Hepatocyte (in vitro differentiated cells): ENCODE data around the gene ZBTB8A. TPM values are rescaled to one million over a fixed set of nuclear protein-coding genes. Genes with fewer than 3 reads are reported as not detected.

Experiments
- DNase-seq: peaks from one replicate; pipeline ENCODE4 v3.0.0-alpha.2; 2016; ENCODE audit warnings: low spot score
- H2AFZ ChIP-seq: fragments of 200-600 bp; sonication (generic); 2 replicates; pipeline ENCODE4 v1.6.0; 2016; ENCODE audit warnings: antibody characterized with exemption, mild to moderate bottlenecking
- H3K27ac ChIP-seq: fragments of 200-600 bp; sonication (generic); 2 replicates; pipeline ENCODE4 v1.5.1; 2016; ENCODE audit warnings: mild to moderate bottlenecking
- H3K27me3 ChIP-seq: fragments of 200-600 bp; sonication (generic); 2 replicates; pipeline ENCODE4 v1.6.1; 2016
- H3K36me3 ChIP-seq: fragments of 200-600 bp; sonication (generic); replicated peaks from 2 replicates; pipeline ENCODE4 v1.5.1; 2016; ENCODE audit warnings: low read depth; ENCODE audit not compliant: insufficient read depth
- H3K4me1 ChIP-seq: fragments of 200-600 bp; sonication (generic); 2 replicates; pipeline ENCODE4 v1.5.1; 2016; ENCODE audit warnings: mild to moderate bottlenecking, moderate library complexity; ENCODE audit not compliant: insufficient read depth
- H3K4me2 ChIP-seq: fragments of 200-600 bp; sonication (generic); 2 replicates; pipeline ENCODE4 v1.6.0; 2016
- H3K4me3 ChIP-seq: fragments of 200-600 bp; sonication (generic); 2 replicates; pipeline ENCODE4 v1.5.1; 2016; ENCODE audit warnings: mild to moderate bottlenecking
- H3K79me2 ChIP-seq: fragments of 200-600 bp; sonication (generic); 2 replicates; pipeline ENCODE4 v1.6.0; 2017; ENCODE audit warnings: mild to moderate bottlenecking
- H3K9me2 ChIP-seq: fragments of 200-600 bp; sonication (generic); replicated peaks from 2 replicates; pipeline ENCODE4 v1.6.0; 2017; ENCODE audit warnings: mild to moderate bottlenecking; ENCODE audit not compliant: insufficient read depth
- H3K9me3 ChIP-seq: fragments of 200-600 bp; sonication (generic); 2 replicates; pipeline ENCODE4 v1.5.1; 2016; ENCODE audit warnings: low read depth, mild to moderate bottlenecking
- H4K20me1 ChIP-seq: fragments of 200-600 bp; sonication (generic); 2 replicates; pipeline ENCODE4 v1.6.0; 2016; ENCODE audit warnings: mild to moderate bottlenecking; ENCODE audit not compliant: insufficient read depth, poor library complexity, severe bottlenecking
- CTCF ChIP-seq: fragments of 200-600 bp; sonication (generic); IDR thresholded peaks from 2 replicates; pipeline ENCODE4 v1.5.1; 2016; ENCODE audit warnings: antibody characterized with exemption, mild to moderate bottlenecking; ENCODE audit not compliant: poor library complexity
- EZH2 ChIP-seq: fragments of 200-600 bp; sonication (generic); IDR thresholded peaks from 2 replicates; pipeline ENCODE4 v1.6.1; 2016; ENCODE audit warnings: antibody characterized with exemption, mild to moderate bottlenecking, borderline replicate concordance
- EZH2phosphoT487 ChIP-seq: fragments of 200-600 bp; sonication (generic); IDR thresholded peaks from one replicate; pipeline ENCODE4 v1.6.1; 2018; ENCODE audit warnings: antibody characterized with exemption, mild to moderate bottlenecking, low read depth, moderate library complexity; ENCODE audit not compliant: unreplicated experiment, severe bottlenecking
- WGBS: methylation state at CpG from one replicate; pipeline ENCODE4 v1.1.6; 2016; ENCODE audit warnings: low lambda C conversion rate; ENCODE audit errors: missing lambda C conversion rate; 5-methylcytosine and 5-hydroxymethylcytosine counted together
- polyA plus RNA-seq: library from polyadenylated mRNA; unstranded; fragments of >200 nt; fragmentation: Nextera tagmentation; extraction: Ambion mirVana; gene quantifications from 2 replicates; pipeline ENCODE4 v1.2.1, GENCODE V29; 2016
- total RNA-seq: library from RNA; depleted of rRNA; stranded (reverse); fragments of >200 nt; gene quantifications from 2 replicates; pipeline ENCODE4 v1.2.3, GENCODE V29; 2014

The ZBTB8A gene
- total and polyA plus RNA-seq, 2 experiments from 2014 or later: 3.7 to 5.7 TPM

GRCh38 chr1:32518976-32519375 lies 20.3 kb upstream of the ZBTB8A start:
- no peak overlapping the region for H3K27ac ChIP-seq
- no peak for TF ChIP-seq EZH2
- no peak for TF ChIP-seq CTCF
- TF ChIP-seq EZH2phosphoT487: no peak
- WGBS: 90% methylated on average over 4 of the region's 4 CpGs
- H3K4me3 ChIP-seq: no peak overlapping the region
- DNase-seq: no peak
- no peaks in the 10 kb centered on the region for H3K9me3 ChIP-seq
- no peaks in the 10 kb centered on the region for H3K27me3 ChIP-seq
- H3K36me3 ChIP-seq: no peaks in the 10 kb centered on the region
- H3K79me2 ChIP-seq: no peaks in the 10 kb centered on the region
- H3K4me2 ChIP-seq: no peak overlapping the region
- H3K9me2 ChIP-seq: no peaks in the 10 kb centered on the region
- H4K20me1 ChIP-seq: no peaks in the 10 kb centered on the region
- H3K4me1 ChIP-seq: no peaks in the 10 kb centered on the region
- H2AFZ ChIP-seq: no peak overlapping the region

DNA sequence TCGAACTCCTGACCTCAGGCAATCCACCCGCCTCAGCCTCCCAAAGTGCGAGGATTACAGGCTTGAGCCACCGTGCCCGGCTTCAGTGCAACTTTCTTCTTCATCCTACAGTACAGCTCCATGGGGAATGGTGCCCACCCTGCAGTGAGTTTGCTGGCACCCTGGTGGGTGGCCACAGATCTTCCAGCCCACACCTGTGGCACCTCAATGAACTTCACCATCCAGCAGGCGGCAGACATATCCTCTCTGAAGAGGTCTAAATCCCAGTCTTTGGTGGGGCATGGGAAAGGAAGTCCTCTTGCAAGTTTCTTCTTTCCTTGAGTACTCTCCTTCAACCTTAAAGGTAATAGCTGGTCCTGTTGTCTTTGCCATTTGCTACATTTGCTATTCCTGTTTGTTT lies 18.1 kb upstream of the ZBTB8A start:
- Histone ChIP-seq H2AFZ (no peak overlapping the region), H3K79me2 (no peaks in the 10 kb centered on the region), H3K4me3 (no peak overlapping the region), H3K4me1 (no peaks in the 10 kb centered on the region), H3K9me3 (no peaks in the 10 kb centered on the region), H3K9me2 (no peaks in the 10 kb centered on the region), H3K4me2 (peak overlapping the region; percentile 76), H3K27me3 (no peaks in the 10 kb centered on the region), H3K27ac (no peak overlapping the region), H4K20me1 (no peaks in the 10 kb centered on the region), H3K36me3 (no peaks in the 10 kb centered on the region)
- 83% methylated on average over 6 of the region's 6 CpGs for WGBS
- no peak for DNase-seq
- TF ChIP-seq EZH2 (no peak), CTCF (no peak), EZH2phosphoT487 (no peak)

DNA sequence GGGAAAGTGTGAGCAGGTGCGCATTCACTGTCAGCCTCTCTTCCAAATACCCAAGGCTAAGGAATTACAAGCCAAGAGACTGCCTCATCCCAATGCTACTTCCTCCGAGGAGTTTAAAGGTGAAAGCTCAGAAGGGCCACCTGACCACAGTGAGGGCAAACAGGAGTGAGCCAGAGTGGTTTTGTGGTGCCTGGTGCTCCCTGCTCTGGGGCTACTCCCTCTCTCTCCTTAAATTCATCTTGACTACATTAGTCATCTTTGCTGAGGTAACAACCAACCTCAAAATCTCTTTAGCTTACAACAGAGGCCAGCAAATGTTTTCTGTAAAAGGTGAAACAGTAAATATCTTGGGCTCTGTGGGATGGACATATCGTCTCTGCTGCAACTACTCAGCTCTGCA lies 14.2 kb upstream of the ZBTB8A start:
- H3K4me2 ChIP-seq: no peak overlapping the region
- H3K9me2 ChIP-seq: no peaks in the 10 kb centered on the region
- H3K36me3 ChIP-seq: no peaks in the 10 kb centered on the region
- H3K27me3 ChIP-seq: no peaks in the 10 kb centered on the region
- no peaks in the 10 kb centered on the region for H4K20me1 ChIP-seq
- H2AFZ ChIP-seq: no peak overlapping the region
- no peak overlapping the region for H3K27ac ChIP-seq
- DNase-seq: no peak
- no peak overlapping the region for H3K4me3 ChIP-seq
- H3K4me1 ChIP-seq: no peaks in the 10 kb centered on the region
- H3K9me3 ChIP-seq: no peaks in the 10 kb centered on the region
- WGBS: 87% methylated on average over 3 of the region's 3 CpGs
- no peaks in the 10 kb centered on the region for H3K79me2 ChIP-seq
- TF ChIP-seq EZH2phosphoT487: no peak
- TF ChIP-seq EZH2: no peak
- no peak for TF ChIP-seq CTCF
